Measurements from ENCODE around the gene ZNF92. TPM values are rescaled to one million over a fixed set of nuclear protein-coding genes. Genes with fewer than 3 reads are reported as not detected.
"Not testable (repeated sequence)": the region's sequence is repeated elsewhere in the genome, so short reads cannot be mapped to it uniquely, and the experiment has no call there.

The ZNF92 gene
- total and polyA plus RNA-seq, 2 of the 4 experiments (the other 2 are of a cell fraction) = 2.4 to 6.1 TPM

GRCh38 chr7:65447041-65447440, 73.4 kb downstream of the ZNF92 start:
- H4K5ac ChIP-seq (ENCODE audit: low read depth, low read length); H3K9me1 ChIP-seq (ENCODE audit: insufficient read depth, low read length); H3K23ac ChIP-seq (ENCODE audit: low read depth, low read length); H3K4me3 ChIP-seq (ENCODE audit: insufficient read depth, low read depth, low read length); ATAC-seq (ENCODE audit: low read depth); H3K36me3 ChIP-seq (ENCODE audit: control insufficient read depth, insufficient read depth, low read length); H3K9me3 ChIP-seq (ENCODE audit: control insufficient read depth, insufficient read depth, low read length); H2BK120ac ChIP-seq (ENCODE audit: low read depth, low read length); H2AK9ac ChIP-seq (replicated peaks; ENCODE audit: low read depth, low read length, poor library complexity); H3K27ac ChIP-seq (ENCODE audit: insufficient read depth, low read length); H2BK5ac ChIP-seq (ENCODE audit: low read depth, low read length, poor library complexity, severe bottlenecking); H4K20me1 ChIP-seq (ENCODE audit: insufficient read depth, low read length); in situ Hi-C loops (cut with MboI; ENCODE audit: low sequenced_read_pairs); H2AFZ ChIP-seq (replicated peaks; ENCODE audit: low read length, poor library complexity); H2BK20ac ChIP-seq (ENCODE audit: low read depth, low read length); H3K18ac ChIP-seq (ENCODE audit: low read depth, low read length); H3K4me1 ChIP-seq (ENCODE audit: control insufficient read depth, insufficient read depth, low read length); H4K8ac ChIP-seq (ENCODE audit: low read depth in 2 of 2, low read length in 2 of 2); CTCF ChIA-PET; H2AK5ac ChIP-seq (ENCODE audit: low read depth, low read length); POLR2A ChIA-PET (ENCODE audit: unreplicated experiment); H3K4ac ChIP-seq (ENCODE audit: low read depth, low read length); H3K27me3 ChIP-seq (ENCODE audit: control insufficient read depth, insufficient read depth, low read length); BruUV-seq (replicated peaks); H3K9ac ChIP-seq (ENCODE audit: low read depth, low read length); dilution Hi-C loops (cut with HindIII; ENCODE audit: low sequenced_read_pairs, unreplicated experiment); H3K4me2 ChIP-seq (ENCODE audit: low read depth, low read length); H4K91ac ChIP-seq (ENCODE audit: insufficient read depth, low read depth, low read length); H2BK15ac ChIP-seq (ENCODE audit: low read depth, low read length); H3K79me1 ChIP-seq (ENCODE audit: low read depth in 1 of 2, low read length in 2 of 2); H3K56ac ChIP-seq (ENCODE audit: extremely low read depth, insufficient read depth, low read length); H3K14ac ChIP-seq (replicated peaks; ENCODE audit: low read depth, low read length): not testable (repeated sequence)
- intact Hi-C loops (cut with micrococcal nuclease) = loop anchor here (1.0 to 10.0 kb wide), 2 partner anchors 132 to 496 kb away; no protein-coding TSS in a partner anchor
- no CpG with 5 or more reads among the region's 8 CpGs for WGBS, 2 experiments (ENCODE audit: extremely low coverage in 2 of 2, insufficient read length in 1 of 2)
- TF ChIP-seq, protein P1, sequence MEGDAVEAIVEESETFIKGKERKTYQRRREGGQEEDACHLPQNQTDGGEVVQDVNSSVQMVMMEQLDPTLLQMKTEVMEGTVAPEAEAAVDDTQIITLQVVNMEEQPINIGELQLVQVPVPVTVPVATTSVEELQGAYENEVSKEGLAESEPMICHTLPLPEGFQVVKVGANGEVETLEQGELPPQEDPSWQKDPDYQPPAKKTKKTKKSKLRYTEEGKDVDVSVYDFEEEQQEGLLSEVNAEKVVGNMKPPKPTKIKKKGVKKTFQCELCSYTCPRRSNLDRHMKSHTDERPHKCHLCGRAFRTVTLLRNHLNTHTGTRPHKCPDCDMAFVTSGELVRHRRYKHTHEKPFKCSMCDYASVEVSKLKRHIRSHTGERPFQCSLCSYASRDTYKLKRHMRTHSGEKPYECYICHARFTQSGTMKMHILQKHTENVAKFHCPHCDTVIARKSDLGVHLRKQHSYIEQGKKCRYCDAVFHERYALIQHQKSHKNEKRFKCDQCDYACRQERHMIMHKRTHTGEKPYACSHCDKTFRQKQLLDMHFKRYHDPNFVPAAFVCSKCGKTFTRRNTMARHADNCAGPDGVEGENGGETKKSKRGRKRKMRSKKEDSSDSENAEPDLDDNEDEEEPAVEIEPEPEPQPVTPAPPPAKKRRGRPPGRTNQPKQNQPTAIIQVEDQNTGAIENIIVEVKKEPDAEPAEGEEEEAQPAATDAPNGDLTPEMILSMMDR (conservative IDR thresholded peaks at IDR 0.05; ENCODE audit: low read depth, low read length) = peak; percentile 26; the same call in 1 of the 2 replicates
- TF ChIP-seq SMC3 (IDR thresholded peaks at IDR 0.05; ENCODE audit: low read depth, low read length) (0 out of 2 replicates have a peak, but pooled peaks have one; percentile 31), RAD21 (IDR thresholded peaks at IDR 0.05; ENCODE audit: low read length) (peak; percentile 43)
- DNase-seq = peak; percentile 10

All from IMR-90 (cell line).